Stimulated activated CD4-positive, alpha-beta T cell treated with anti-CD3 and anti-CD28 coated beads, Interleukin-12 subunit alpha, Interleukin-12 subunit beta, amount 100 ng/mL, for 4 hours (primary cell): ENCODE data around the gene LRP1B.

ENCODE experiments used
- DNase-seq: peaks from one replicate; pipeline ENCODE4 v3.0.0-alpha.2; 2020

The LRP1B gene

GRCh38 chr2:140641163-140641562 is 1489.7 kb downstream of the LRP1B start:
- no peak for DNase-seq

- DNase-seq, result no peak
Measured at GRCh38 chr2:140639628-140640027, 1491.2 kb downstream of the LRP1B start.

- DNase-seq, result no peak
Measured at GRCh38 chr2:140630557-140630956, 1500.3 kb downstream of the LRP1B start.

GRCh38 chr2:140627885-140628284 is 1502.9 kb downstream of the LRP1B start:
- no peak for DNase-seq

- DNase-seq, result no peak
Measured at GRCh38 chr2:140627136-140627535, 1503.7 kb downstream of the LRP1B start.

GRCh38 chr2:140624200-140624599 is 1506.6 kb downstream of the LRP1B start:
- DNase-seq, result no peak

GRCh38 chr2:140621583-140622362 is 1509.0 kb downstream of the LRP1B start:
- no peak for DNase-seq

- DNase-seq, result no peak
Measured at GRCh38 chr2:140604788-140605187, 1526.0 kb downstream of the LRP1B start.

GRCh38 chr2:140604096-140604495 is 1526.7 kb downstream of the LRP1B start:
- no peak for DNase-seq

- DNase-seq, result no peak
Measured at GRCh38 chr2:140603416-140603815, 1527.4 kb downstream of the LRP1B start.

- DNase-seq, result no peak
Measured at GRCh38 chr2:140601801-140602200, 1529.0 kb downstream of the LRP1B start.

GRCh38 chr2:140601342-140601741 is 1529.5 kb downstream of the LRP1B start:
- DNase-seq, result no peak

- DNase-seq, result no peak
Measured at GRCh38 chr2:140600116-140600515, 1530.7 kb downstream of the LRP1B start.

GRCh38 chr2:140597836-140598235 is 1533.0 kb downstream of the LRP1B start:
- DNase-seq, result no peak

- DNase-seq, result no peak
Measured at GRCh38 chr2:140597205-140597604, 1533.6 kb downstream of the LRP1B start.

- DNase-seq, result no peak
Measured at GRCh38 chr2:140596447-140596846, 1534.4 kb downstream of the LRP1B start.

- DNase-seq, result no peak
Measured at GRCh38 chr2:140595107-140595506, 1535.7 kb downstream of the LRP1B start.

- no peak for DNase-seq
Measured at GRCh38 chr2:140593132-140593531, 1537.7 kb downstream of the LRP1B start.

GRCh38 chr2:140589696-140590095 is 1541.1 kb downstream of the LRP1B start:
- DNase-seq, result no peak

- DNase-seq, result no peak
Measured at GRCh38 chr2:140589273-140589672, 1541.5 kb downstream of the LRP1B start.

GRCh38 chr2:140586379-140586778 is 1544.4 kb downstream of the LRP1B start:
- no peak for DNase-seq

- no peak for DNase-seq
Measured at GRCh38 chr2:140585016-140585415, 1545.8 kb downstream of the LRP1B start.

GRCh38 chr2:140584471-140584870 is 1546.3 kb downstream of the LRP1B start:
- no peak for DNase-seq

GRCh38 chr2:140580532-140581151 is 1550.2 kb downstream of the LRP1B start:
- DNase-seq, result no peak

GRCh38 chr2:140577453-140577852 is 1553.4 kb downstream of the LRP1B start:
- no peak for DNase-seq
